Stomach (tissue), 4 donors: ENCODE results near the gene PPM1J.

Source experiments
- POLR2A ChIP-seq, 4 donors: fragments of 450-650 bp; IDR thresholded peaks; one replicate each; pipeline ENCODE4 v1.6.1; 2016; ENCODE audit warnings: antibody characterized with exemption in 4 of 4, control low read depth in 2 of 4, mild to moderate bottlenecking in 1 of 4, moderate library complexity in 1 of 4
- POLR2AphosphoS5 ChIP-seq, 3 donors: sonication (generic); formaldehyde crosslinking; IDR thresholded peaks; one replicate each; pipeline ENCODE4 v1.6.1; 2016; ENCODE audit warnings: antibody characterized with exemption in 3 of 3
- TF ChIP-seq, protein P1 (sequence below), 7 experiments: fragments of 450-650 bp in 4 of 7; fragments of 200-600 bp in 3 of 7; sonication (generic) in 3 of 7; IDR thresholded peaks; one replicate each; pipeline ENCODE4 v1.5.1; 2016 to 2019; ENCODE audit warnings: antibody characterized with exemption in 7 of 7, control low read depth in 2 of 7, mild to moderate bottlenecking in 1 of 7

GRCh38 chr1:112743174-112744008 lies 28.3 kb upstream of the PPM1J start:
- TF ChIP-seq POLR2A (IDR thresholded peaks at IDR 0.05) (no peak), POLR2AphosphoS5 (IDR thresholded peaks at IDR 0.05) (no peak)
- TF ChIP-seq, protein P1, sequence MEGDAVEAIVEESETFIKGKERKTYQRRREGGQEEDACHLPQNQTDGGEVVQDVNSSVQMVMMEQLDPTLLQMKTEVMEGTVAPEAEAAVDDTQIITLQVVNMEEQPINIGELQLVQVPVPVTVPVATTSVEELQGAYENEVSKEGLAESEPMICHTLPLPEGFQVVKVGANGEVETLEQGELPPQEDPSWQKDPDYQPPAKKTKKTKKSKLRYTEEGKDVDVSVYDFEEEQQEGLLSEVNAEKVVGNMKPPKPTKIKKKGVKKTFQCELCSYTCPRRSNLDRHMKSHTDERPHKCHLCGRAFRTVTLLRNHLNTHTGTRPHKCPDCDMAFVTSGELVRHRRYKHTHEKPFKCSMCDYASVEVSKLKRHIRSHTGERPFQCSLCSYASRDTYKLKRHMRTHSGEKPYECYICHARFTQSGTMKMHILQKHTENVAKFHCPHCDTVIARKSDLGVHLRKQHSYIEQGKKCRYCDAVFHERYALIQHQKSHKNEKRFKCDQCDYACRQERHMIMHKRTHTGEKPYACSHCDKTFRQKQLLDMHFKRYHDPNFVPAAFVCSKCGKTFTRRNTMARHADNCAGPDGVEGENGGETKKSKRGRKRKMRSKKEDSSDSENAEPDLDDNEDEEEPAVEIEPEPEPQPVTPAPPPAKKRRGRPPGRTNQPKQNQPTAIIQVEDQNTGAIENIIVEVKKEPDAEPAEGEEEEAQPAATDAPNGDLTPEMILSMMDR (IDR thresholded peaks at IDR 0.05): no peak
